ENCODE results near the gene RASGRF1. TPM values are rescaled to one million over a fixed set of nuclear protein-coding genes. Genes with fewer than 3 reads are reported as not detected.

The RASGRF1 gene
- total RNA-seq, 1 experiment from 2014 or later, result 0.59 TPM

DNA sequence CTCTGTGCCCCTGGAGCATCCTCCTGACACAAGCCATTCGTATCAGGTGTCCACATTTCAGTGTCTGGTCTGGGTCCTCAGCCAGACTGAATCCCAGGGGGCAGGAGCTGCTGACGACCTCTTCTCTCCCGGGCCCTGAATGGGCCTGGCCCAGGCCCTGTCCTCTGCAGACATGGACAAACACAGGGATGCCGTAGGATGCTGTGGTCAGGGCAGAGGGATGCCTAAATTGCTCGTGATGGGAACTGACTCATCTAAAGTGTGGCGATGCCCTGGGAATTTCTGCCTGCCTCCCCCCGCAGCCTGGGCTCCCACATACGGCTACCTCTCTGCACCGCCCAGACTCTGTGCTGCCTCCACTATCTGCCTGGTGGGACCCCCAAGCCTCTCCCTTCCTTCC is 87.3 kb downstream of the RASGRF1 start:
- H3K9me3 ChIP-seq (ENCODE audit: control insufficient read depth, insufficient read depth, low read depth, low read length), result no peaks in the 10 kb centered on the region
- H3K27me3 ChIP-seq (ENCODE audit: control insufficient read depth, insufficient read depth, low read length), result no peaks in the 10 kb centered on the region
- DNase-seq (ENCODE audit: low read depth, low spot score) (no peak), ATAC-seq (no peak)
- H3K27ac ChIP-seq (ENCODE audit: low read length), result no peak overlapping the region
- no peaks in the 10 kb centered on the region for H3K36me3 ChIP-seq (ENCODE audit: control insufficient read depth, insufficient read depth, low read length)
- CTCF ChIA-PET, result interaction anchor here (1.1 kb wide), 1 partner anchor 22 kb away, joined by 7 read pairs; no protein-coding TSS in a partner anchor
- TF ChIP-seq, protein P1, sequence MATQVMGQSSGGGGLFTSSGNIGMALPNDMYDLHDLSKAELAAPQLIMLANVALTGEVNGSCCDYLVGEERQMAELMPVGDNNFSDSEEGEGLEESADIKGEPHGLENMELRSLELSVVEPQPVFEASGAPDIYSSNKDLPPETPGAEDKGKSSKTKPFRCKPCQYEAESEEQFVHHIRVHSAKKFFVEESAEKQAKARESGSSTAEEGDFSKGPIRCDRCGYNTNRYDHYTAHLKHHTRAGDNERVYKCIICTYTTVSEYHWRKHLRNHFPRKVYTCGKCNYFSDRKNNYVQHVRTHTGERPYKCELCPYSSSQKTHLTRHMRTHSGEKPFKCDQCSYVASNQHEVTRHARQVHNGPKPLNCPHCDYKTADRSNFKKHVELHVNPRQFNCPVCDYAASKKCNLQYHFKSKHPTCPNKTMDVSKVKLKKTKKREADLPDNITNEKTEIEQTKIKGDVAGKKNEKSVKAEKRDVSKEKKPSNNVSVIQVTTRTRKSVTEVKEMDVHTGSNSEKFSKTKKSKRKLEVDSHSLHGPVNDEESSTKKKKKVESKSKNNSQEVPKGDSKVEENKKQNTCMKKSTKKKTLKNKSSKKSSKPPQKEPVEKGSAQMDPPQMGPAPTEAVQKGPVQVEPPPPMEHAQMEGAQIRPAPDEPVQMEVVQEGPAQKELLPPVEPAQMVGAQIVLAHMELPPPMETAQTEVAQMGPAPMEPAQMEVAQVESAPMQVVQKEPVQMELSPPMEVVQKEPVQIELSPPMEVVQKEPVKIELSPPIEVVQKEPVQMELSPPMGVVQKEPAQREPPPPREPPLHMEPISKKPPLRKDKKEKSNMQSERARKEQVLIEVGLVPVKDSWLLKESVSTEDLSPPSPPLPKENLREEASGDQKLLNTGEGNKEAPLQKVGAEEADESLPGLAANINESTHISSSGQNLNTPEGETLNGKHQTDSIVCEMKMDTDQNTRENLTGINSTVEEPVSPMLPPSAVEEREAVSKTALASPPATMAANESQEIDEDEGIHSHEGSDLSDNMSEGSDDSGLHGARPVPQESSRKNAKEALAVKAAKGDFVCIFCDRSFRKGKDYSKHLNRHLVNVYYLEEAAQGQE (IDR thresholded peaks at IDR 0.05; ENCODE audit: insufficient read depth in 1 of 2, low read depth in 2 of 2, low read length in 1 of 2), result no peak
- TF ChIP-seq POLR2AphosphoS5 (IDR thresholded peaks at IDR 0.05; ENCODE audit: low read depth, low read length), result no peak
- TF ChIP-seq SIN3A (IDR thresholded peaks at IDR 0.05; ENCODE audit: borderline replicate concordance, insufficient read depth, low read depth, low read length), result no peak
- TF ChIP-seq, protein P2, sequence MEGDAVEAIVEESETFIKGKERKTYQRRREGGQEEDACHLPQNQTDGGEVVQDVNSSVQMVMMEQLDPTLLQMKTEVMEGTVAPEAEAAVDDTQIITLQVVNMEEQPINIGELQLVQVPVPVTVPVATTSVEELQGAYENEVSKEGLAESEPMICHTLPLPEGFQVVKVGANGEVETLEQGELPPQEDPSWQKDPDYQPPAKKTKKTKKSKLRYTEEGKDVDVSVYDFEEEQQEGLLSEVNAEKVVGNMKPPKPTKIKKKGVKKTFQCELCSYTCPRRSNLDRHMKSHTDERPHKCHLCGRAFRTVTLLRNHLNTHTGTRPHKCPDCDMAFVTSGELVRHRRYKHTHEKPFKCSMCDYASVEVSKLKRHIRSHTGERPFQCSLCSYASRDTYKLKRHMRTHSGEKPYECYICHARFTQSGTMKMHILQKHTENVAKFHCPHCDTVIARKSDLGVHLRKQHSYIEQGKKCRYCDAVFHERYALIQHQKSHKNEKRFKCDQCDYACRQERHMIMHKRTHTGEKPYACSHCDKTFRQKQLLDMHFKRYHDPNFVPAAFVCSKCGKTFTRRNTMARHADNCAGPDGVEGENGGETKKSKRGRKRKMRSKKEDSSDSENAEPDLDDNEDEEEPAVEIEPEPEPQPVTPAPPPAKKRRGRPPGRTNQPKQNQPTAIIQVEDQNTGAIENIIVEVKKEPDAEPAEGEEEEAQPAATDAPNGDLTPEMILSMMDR (IDR thresholded peaks at IDR 0.05), result no peak
- no peak for TF ChIP-seq TCF7L2 (IDR thresholded peaks at IDR 0.05; ENCODE audit: low read depth, low read length)
- in situ Hi-C loops (cut with HindIII; ENCODE audit: low pct_unique_long_range_greater_than_20kb, low sequenced_read_pairs) (no loop called here), intact Hi-C loops (cut with micrococcal nuclease; ENCODE audit: unreplicated experiment) (no loop called here)
- POLR2A ChIA-PET, result no interaction called here
- peaks cover 14% of the 10 kb centered on the region for H3K4me1 ChIP-seq (ENCODE audit: control insufficient read depth, insufficient read depth, low read length)
- no peak overlapping the region for H3K4me3 ChIP-seq (ENCODE audit: low read depth in 2 of 2, low read length in 2 of 2)
- no TSS peak for BruUV-seq (replicated peaks)

DNA sequence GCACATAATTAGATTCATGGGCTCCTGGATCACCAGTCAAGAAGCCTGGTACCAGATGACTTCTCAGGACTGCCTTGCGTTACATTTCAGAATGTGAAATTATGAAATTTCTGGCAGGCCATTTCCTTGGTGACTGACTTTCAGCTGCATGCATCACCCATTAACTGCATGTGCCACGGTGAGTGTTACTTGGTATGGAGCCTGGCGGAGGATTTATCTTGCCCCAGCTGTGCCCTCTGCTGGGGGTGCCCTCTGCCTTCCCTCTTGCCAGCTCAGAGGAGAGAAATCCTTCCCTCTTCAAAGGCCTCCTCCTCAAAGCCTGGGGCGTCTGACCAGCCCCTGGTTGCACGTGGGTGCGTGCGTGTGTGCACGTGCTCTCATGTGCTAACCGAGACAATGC is 88.0 kb downstream of the RASGRF1 start:
- no peak for DNase-seq (ENCODE audit: low read depth, low spot score)
- TF ChIP-seq SIN3A (IDR thresholded peaks at IDR 0.05; ENCODE audit: borderline replicate concordance, insufficient read depth, low read depth, low read length) (no peak), TCF7L2 (IDR thresholded peaks at IDR 0.05; ENCODE audit: low read depth, low read length) (no peak), POLR2AphosphoS5 (IDR thresholded peaks at IDR 0.05; ENCODE audit: low read depth, low read length) (no peak)
- TF ChIP-seq, protein P2 (IDR thresholded peaks at IDR 0.05), result no peak
- TF ChIP-seq, protein P1 (IDR thresholded peaks at IDR 0.05; ENCODE audit: insufficient read depth in 1 of 2, low read depth in 2 of 2, low read length in 1 of 2), result no peak
- H3K27ac ChIP-seq (ENCODE audit: low read length), result peak overlapping the region; percentile 21; the same call in 1 of the 2 replicates
- H3K9me3 ChIP-seq (ENCODE audit: control insufficient read depth, insufficient read depth, low read depth, low read length), result no peaks in the 10 kb centered on the region
- BruUV-seq (replicated peaks), result no TSS peak
- H3K27me3 ChIP-seq (ENCODE audit: control insufficient read depth, insufficient read depth, low read length), result no peaks in the 10 kb centered on the region
- CTCF ChIA-PET, result no interaction called here
- peaks cover 14% of the 10 kb centered on the region for H3K4me1 ChIP-seq (ENCODE audit: control insufficient read depth, insufficient read depth, low read length)
- POLR2A ChIA-PET, result no interaction called here
- intact Hi-C loops (cut with micrococcal nuclease; ENCODE audit: unreplicated experiment), result no loop called here
- no peak; the same call in 1 of the 2 replicates for ATAC-seq
- H3K36me3 ChIP-seq (ENCODE audit: control insufficient read depth, insufficient read depth, low read length), result no peaks in the 10 kb centered on the region
- no peak overlapping the region for H3K4me3 ChIP-seq (ENCODE audit: low read depth in 2 of 2, low read length in 2 of 2)
- in situ Hi-C loops (cut with HindIII; ENCODE audit: low pct_unique_long_range_greater_than_20kb, low sequenced_read_pairs), result no loop called here

All from Panc1 (cell line).